H9 (cell line): Measurements from ENCODE around the gene SPRR3. TPM values are rescaled to one million over a fixed set of nuclear protein-coding genes. Genes with fewer than 3 reads are reported as not detected.

ENCODE experiments used
- DNase-seq: peaks from one replicate; pipeline ENCODE4 v3.0.0-alpha.2; 2017
- H2AFZ ChIP-seq: one replicate; pipeline ENCODE4 v1.6.1; 2013; ENCODE audit warnings: mild to moderate bottlenecking, low read length, control low read depth, moderate library complexity
- H2AK5ac ChIP-seq: 2 replicates; pipeline ENCODE4 v1.6.1; 2013; ENCODE audit warnings: low read length, control low read depth, mixed read lengths; ENCODE audit not compliant: insufficient read length
- H2BK120ac ChIP-seq: one replicate; pipeline ENCODE4 v1.6.1; 2013; ENCODE audit warnings: low read depth, mild to moderate bottlenecking, low read length, control low read depth, inconsistent platforms; ENCODE audit not compliant: poor library complexity, severe bottlenecking
- H2BK12ac ChIP-seq: 2 replicates; pipeline ENCODE4 v1.6.1; 2013; ENCODE audit warnings: low read length, control low read depth, mixed read lengths, low read depth; ENCODE audit not compliant: insufficient read length
- H2BK15ac ChIP-seq: 2 replicates; pipeline ENCODE4 v1.6.1; 2013; ENCODE audit warnings: low read depth, low read length, control low read depth
- H2BK20ac ChIP-seq: one replicate; pipeline ENCODE4 v1.6.1; 2013; ENCODE audit warnings: low read depth, mild to moderate bottlenecking, low read length, control low read depth, inconsistent platforms; ENCODE audit not compliant: poor library complexity, severe bottlenecking
- H2BK5ac ChIP-seq: 2 replicates; pipeline ENCODE4 v1.6.1; 2013; ENCODE audit warnings: low read length, control low read depth, mixed read lengths; ENCODE audit not compliant: insufficient read length
- H3K14ac ChIP-seq: 2 replicates; pipeline ENCODE4 v1.6.1; 2013; ENCODE audit warnings: low read length, control low read depth; ENCODE audit not compliant: insufficient read depth
- H3K18ac ChIP-seq: 2 replicates; pipeline ENCODE4 v1.6.1; 2013; ENCODE audit warnings: low read depth, mild to moderate bottlenecking, mixed read lengths, low read length, control low read depth; ENCODE audit not compliant: insufficient read length
- H3K23ac ChIP-seq: 2 replicates; pipeline ENCODE4 v1.6.1; 2013; ENCODE audit warnings: low read length, control low read depth, mixed read lengths, low read depth; ENCODE audit not compliant: insufficient read length
- H3K23me2 ChIP-seq: 2 replicates; pipeline ENCODE4 v1.6.1; 2013; ENCODE audit warnings: low read depth, mild to moderate bottlenecking, mixed read lengths, low read length, control low read depth; ENCODE audit not compliant: insufficient read length, poor library complexity, severe bottlenecking
- H3K27ac ChIP-seq: 2 replicates; pipeline ENCODE4 v1.5.1; 2013; ENCODE audit warnings: low read length, control low read depth, mixed read lengths, low read depth; ENCODE audit not compliant: insufficient read length
- H3K27me3 ChIP-seq: 2 replicates; pipeline ENCODE4 v1.6.1; 2013; ENCODE audit warnings: low read length, control low read depth, inconsistent platforms; ENCODE audit not compliant: insufficient read depth
- H3K4ac ChIP-seq: 2 replicates; pipeline ENCODE4 v1.6.1; 2013; ENCODE audit warnings: low read depth, mild to moderate bottlenecking, control low read depth, inconsistent platforms, low read length, moderate library complexity
- H3K4me1 ChIP-seq: 2 replicates; pipeline ENCODE4 v1.6.1; 2013; ENCODE audit warnings: low read length, control low read depth, inconsistent platforms; ENCODE audit not compliant: insufficient read depth
- H3K4me2 ChIP-seq: 2 replicates; pipeline ENCODE4 v1.6.1; 2013; ENCODE audit warnings: low read length, control low read depth, mixed read lengths; ENCODE audit not compliant: insufficient read length, insufficient read depth
- H3K56ac ChIP-seq: 2 replicates; pipeline ENCODE4 v1.6.1; 2013; ENCODE audit warnings: low read depth, mild to moderate bottlenecking, mixed read lengths, low read length, control low read depth; ENCODE audit not compliant: insufficient read length
- H3K79me1 ChIP-seq: 2 replicates; pipeline ENCODE4 v1.6.1; 2013; ENCODE audit warnings: low read depth, mild to moderate bottlenecking, moderate library complexity, low read length, control low read depth, inconsistent platforms; ENCODE audit not compliant: insufficient read depth, poor library complexity, severe bottlenecking
- H3K79me2 ChIP-seq: 2 replicates; pipeline ENCODE4 v1.6.1; 2013; ENCODE audit warnings: low read length, control low read depth, inconsistent platforms; ENCODE audit not compliant: insufficient read depth
- H3K9ac ChIP-seq: 2 replicates; pipeline ENCODE4 v1.6.1; 2013; ENCODE audit warnings: low read length, control low read depth, mixed read lengths; ENCODE audit not compliant: insufficient read length; ENCODE audit errors: extremely low read depth
- H3K9me3 ChIP-seq: one replicate; pipeline ENCODE4 v1.6.1; 2013; ENCODE audit warnings: low read depth, low read length, inconsistent platforms; ENCODE audit not compliant: control insufficient read depth
- H3T11ph ChIP-seq: one replicate; pipeline ENCODE4 v1.6.1; 2013; ENCODE audit warnings: mild to moderate bottlenecking, low read length, control low read depth, inconsistent platforms
- H4K20me1 ChIP-seq: one replicate; pipeline ENCODE4 v1.6.1; 2013; ENCODE audit not compliant: control insufficient read depth, insufficient read length, insufficient read depth
- H4K5ac ChIP-seq: 2 replicates; pipeline ENCODE4 v1.6.1; 2013; ENCODE audit warnings: low read depth, mild to moderate bottlenecking, mixed read lengths, low read length, control low read depth; ENCODE audit not compliant: insufficient read length
- H4K8ac ChIP-seq: replicated peaks from 2 replicates; pipeline ENCODE4 v1.6.1; 2013; ENCODE audit warnings: low read length, control low read depth, mixed read lengths, low read depth; ENCODE audit not compliant: insufficient read length
- H4K91ac ChIP-seq: 2 replicates; pipeline ENCODE4 v1.6.1; 2013; ENCODE audit warnings: low read depth, mild to moderate bottlenecking, moderate library complexity, mixed read lengths, low read length, control low read depth; ENCODE audit not compliant: insufficient read length
- H3K27ac Mint-ChIP-seq, 3 experiments: 2 replicates in 2 of 3; 3 replicates in 1 of 3; pipeline ENCODE4 v1.8.0; 2020 to 2021; ENCODE audit warnings: mixed read lengths in 3 of 3, mild to moderate bottlenecking in 1 of 3, moderate library complexity in 1 of 3
- H3K27me3 Mint-ChIP-seq: 2 replicates; pipeline ENCODE4 v1.8.0; 2021; ENCODE audit warnings: low read depth, mild to moderate bottlenecking, moderate library complexity, mixed read lengths
- H3K36me3 Mint-ChIP-seq, 3 experiments: 2 replicates in 2 of 3; 3 replicates in 1 of 3; pipeline ENCODE4 v1.8.0; 2020 to 2021; ENCODE audit warnings: low read depth in 3 of 3, mixed read lengths in 3 of 3; ENCODE audit not compliant: insufficient read depth in 1 of 3
- H3K4me1 Mint-ChIP-seq, 2 experiments: 2 replicates each; pipeline ENCODE4 v1.8.0; 2020; ENCODE audit warnings: mixed read lengths in 2 of 2
- H3K4me3 Mint-ChIP-seq, 2 experiments: 2 replicates in 1 of 2; 3 replicates in 1 of 2; pipeline ENCODE4 v1.8.0; 2020 to 2021; ENCODE audit warnings: mild to moderate bottlenecking in 2 of 2, mixed read lengths in 2 of 2, moderate library complexity in 1 of 2
- H3K9me3 Mint-ChIP-seq, 2 experiments: 2 replicates in 1 of 2; 3 replicates in 1 of 2; pipeline ENCODE4 v1.8.0; 2020; ENCODE audit warnings: mild to moderate bottlenecking in 2 of 2, mixed read lengths in 2 of 2, moderate library complexity in 1 of 2
- CTCF ChIP-seq: fragments of 200-600 bp; sonication (generic); conservative IDR thresholded peaks from 3 replicates; pipeline ENCODE4 v1.8.0; 2021; ENCODE audit warnings: antibody characterized with exemption, mild to moderate bottlenecking
- WGBS: extraction: QIAGEN DNeasy Blood & Tissue Kit; methylation state at CpG from one replicate; pipeline ENCODE4 v1.1.7; 2013; ENCODE audit warnings: missing lambda C conversion rate, low lambda C conversion rate, mixed read lengths; ENCODE audit not compliant: insufficient read length; ENCODE audit errors: extremely low coverage; 5-methylcytosine and 5-hydroxymethylcytosine counted together
- total RNA-seq: library from RNA; stranded (reverse); gene quantifications from 2 replicates; pipeline ENCODE4 v1.2.1, GENCODE V29; 2021

The SPRR3 gene
- total RNA-seq, 1 experiment from 2014 or later, result not detected

DNA sequence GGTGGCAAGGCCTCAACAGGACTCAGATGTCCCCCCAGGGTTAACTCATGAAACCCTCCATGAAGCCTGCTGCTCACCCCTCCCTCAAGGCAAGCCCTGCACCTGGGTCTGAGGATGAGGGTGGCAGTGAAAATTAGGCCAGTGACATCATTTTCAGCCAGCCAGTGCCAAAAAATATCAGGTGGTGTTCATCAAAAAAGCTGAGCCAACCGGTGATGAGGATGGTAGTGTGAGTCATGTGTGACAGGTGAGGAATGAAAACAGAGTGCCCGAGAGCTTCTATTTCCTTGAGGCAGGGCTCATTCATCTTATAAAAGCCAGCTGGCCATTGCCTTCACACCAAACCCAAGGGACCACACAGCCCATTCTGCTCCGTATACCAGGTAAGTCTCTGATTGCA lies 17.8 kb upstream of the SPRR3 start, which contains the start of gene SPRR1A:
Gene SPRR1A, plus strand, starts transcription at position 339 of the 400 bp plus-strand sequence. CDS start 1,150 bp downstream, outside the sequence.
- H3K4me1 Mint-ChIP-seq, result no peaks in the 10 kb centered on the region
- no peak for TF ChIP-seq CTCF
- Histone ChIP-seq H4K5ac (no peak within 1 kb of the TSS), H3K18ac (no peak within 1 kb of the TSS), H3K27me3 (no peaks in the 10 kb centered on the region), H2AFZ (no peak within 1 kb of the TSS), H3K23me2 (no peaks in the 10 kb centered on the region), H4K20me1 (no peaks in the 10 kb centered on the region), H2BK5ac (no peak within 1 kb of the TSS), H2BK15ac (no peak within 1 kb of the TSS), H3K4me1 (no peaks in the 10 kb centered on the region), H3K27ac (no peak within 1 kb of the TSS), H3K79me1 (no peaks in the 10 kb centered on the region), H3K9ac (no peak within 1 kb of the TSS), H3K79me2 (no peaks in the 10 kb centered on the region), H3K23ac (no peak within 1 kb of the TSS), H3K4ac (no peak within 1 kb of the TSS), H3T11ph (no peak within 1 kb of the TSS), H4K8ac (no peak within 1 kb of the TSS), H2BK20ac (no peak within 1 kb of the TSS), H2BK12ac (no peak within 1 kb of the TSS), H3K4me2 (no peak within 1 kb of the TSS), H2BK120ac (no peak within 1 kb of the TSS), H3K9me3 (no peaks in the 10 kb centered on the region), H3K14ac (no peak within 1 kb of the TSS), H3K56ac (no peak within 1 kb of the TSS), H2AK5ac (no peak within 1 kb of the TSS), H4K91ac (no peak within 1 kb of the TSS)
- DNase-seq, result no peak
- H3K4me3 Mint-ChIP-seq, result no peak within 1 kb of the TSS
- H3K27me3 Mint-ChIP-seq, result peaks cover 32% of the 10 kb centered on the region
- H3K9me3 Mint-ChIP-seq, result peaks cover 0 to 11% of the 10 kb centered on the region in 2 experiments; a peak in 3 of 5 replicates
- peak within 1 kb of the TSS in 1 of 3 experiments; percentile 27; a peak in 1 of 7 replicates for H3K27ac Mint-ChIP-seq
- no peaks in the 10 kb centered on the region for H3K36me3 Mint-ChIP-seq
- no CpG with 5 or more reads among the region's 3 CpGs for WGBS
